ENCODE results near the gene TTLL9. TPM values are rescaled to one million over a fixed set of nuclear protein-coding genes. Genes with fewer than 3 reads are reported as not detected.

Gene TTLL9
- total RNA-seq, 2 donors from 2014 or later: not detected

- ATAC-seq (ENCODE audit: insufficient number of reproducible peaks, low FRiP score, low read depth) (peak; percentile 71), DNase-seq (ENCODE audit: low spot score) (peak; percentile 62)
- no peaks in the 10 kb centered on the region for H3K27me3 ChIP-seq (replicated peaks; ENCODE audit: insufficient read depth)
- TF ChIP-seq, protein P1, sequence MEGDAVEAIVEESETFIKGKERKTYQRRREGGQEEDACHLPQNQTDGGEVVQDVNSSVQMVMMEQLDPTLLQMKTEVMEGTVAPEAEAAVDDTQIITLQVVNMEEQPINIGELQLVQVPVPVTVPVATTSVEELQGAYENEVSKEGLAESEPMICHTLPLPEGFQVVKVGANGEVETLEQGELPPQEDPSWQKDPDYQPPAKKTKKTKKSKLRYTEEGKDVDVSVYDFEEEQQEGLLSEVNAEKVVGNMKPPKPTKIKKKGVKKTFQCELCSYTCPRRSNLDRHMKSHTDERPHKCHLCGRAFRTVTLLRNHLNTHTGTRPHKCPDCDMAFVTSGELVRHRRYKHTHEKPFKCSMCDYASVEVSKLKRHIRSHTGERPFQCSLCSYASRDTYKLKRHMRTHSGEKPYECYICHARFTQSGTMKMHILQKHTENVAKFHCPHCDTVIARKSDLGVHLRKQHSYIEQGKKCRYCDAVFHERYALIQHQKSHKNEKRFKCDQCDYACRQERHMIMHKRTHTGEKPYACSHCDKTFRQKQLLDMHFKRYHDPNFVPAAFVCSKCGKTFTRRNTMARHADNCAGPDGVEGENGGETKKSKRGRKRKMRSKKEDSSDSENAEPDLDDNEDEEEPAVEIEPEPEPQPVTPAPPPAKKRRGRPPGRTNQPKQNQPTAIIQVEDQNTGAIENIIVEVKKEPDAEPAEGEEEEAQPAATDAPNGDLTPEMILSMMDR (IDR thresholded peaks at IDR 0.05): no peak
- H3K4me3 ChIP-seq: peak within 1 kb of the TSS; percentile 77
- no peaks in the 10 kb centered on the region for H3K9me3 ChIP-seq
- H3K4me1 ChIP-seq (ENCODE audit: control insufficient read depth in 1 of 2, low read depth in 2 of 2): peaks cover 22 to 56% of the 10 kb centered on the region in 2 donors
- no peaks in the 10 kb centered on the region for H3K36me3 ChIP-seq
- H3K27ac ChIP-seq: peak within 1 kb of the TSS; percentile 92 to 99
Measured at GRCh38 chr20:31845300-31845863, 25.1 kb upstream of the TTLL9 start, which contains the start of gene FOXS1. Gene FOXS1, minus strand, starts transcription at chr20:31845604. Its CDS starts 62 bp downstream, at chr20:31845542.

DNA sequence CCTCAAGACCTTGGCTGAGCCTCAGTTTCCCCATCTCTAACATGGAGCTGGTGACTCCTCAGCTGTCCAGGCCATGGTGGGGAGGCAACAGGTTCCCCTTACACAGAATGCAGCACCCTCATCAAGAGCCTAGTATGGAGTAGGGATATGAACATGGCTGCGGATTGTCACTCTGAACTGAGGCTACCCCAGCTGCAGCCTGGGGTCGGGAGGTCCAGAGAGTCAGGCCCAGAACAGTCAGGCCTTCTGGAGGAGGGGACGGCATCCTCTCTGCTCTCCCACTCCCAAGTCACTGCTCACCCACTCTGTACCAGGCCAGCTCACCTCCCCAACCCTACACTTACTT, 23.7 kb upstream of the TTLL9 start:
- H3K36me3 ChIP-seq: no peaks in the 10 kb centered on the region
- H3K27me3 ChIP-seq (replicated peaks; ENCODE audit: insufficient read depth): no peaks in the 10 kb centered on the region
- H3K27ac ChIP-seq: no peak overlapping the region
- TF ChIP-seq, protein P1 (IDR thresholded peaks at IDR 0.05): no peak
- H3K9me3 ChIP-seq: no peaks in the 10 kb centered on the region
- peaks cover 14 to 42% of the 10 kb centered on the region in 2 donors for H3K4me1 ChIP-seq (ENCODE audit: control insufficient read depth in 1 of 2, low read depth in 2 of 2)
- no peak for DNase-seq (ENCODE audit: low spot score)
- H3K4me3 ChIP-seq: no peak overlapping the region
- ATAC-seq (ENCODE audit: insufficient number of reproducible peaks, low FRiP score, low read depth): no peak

DNA sequence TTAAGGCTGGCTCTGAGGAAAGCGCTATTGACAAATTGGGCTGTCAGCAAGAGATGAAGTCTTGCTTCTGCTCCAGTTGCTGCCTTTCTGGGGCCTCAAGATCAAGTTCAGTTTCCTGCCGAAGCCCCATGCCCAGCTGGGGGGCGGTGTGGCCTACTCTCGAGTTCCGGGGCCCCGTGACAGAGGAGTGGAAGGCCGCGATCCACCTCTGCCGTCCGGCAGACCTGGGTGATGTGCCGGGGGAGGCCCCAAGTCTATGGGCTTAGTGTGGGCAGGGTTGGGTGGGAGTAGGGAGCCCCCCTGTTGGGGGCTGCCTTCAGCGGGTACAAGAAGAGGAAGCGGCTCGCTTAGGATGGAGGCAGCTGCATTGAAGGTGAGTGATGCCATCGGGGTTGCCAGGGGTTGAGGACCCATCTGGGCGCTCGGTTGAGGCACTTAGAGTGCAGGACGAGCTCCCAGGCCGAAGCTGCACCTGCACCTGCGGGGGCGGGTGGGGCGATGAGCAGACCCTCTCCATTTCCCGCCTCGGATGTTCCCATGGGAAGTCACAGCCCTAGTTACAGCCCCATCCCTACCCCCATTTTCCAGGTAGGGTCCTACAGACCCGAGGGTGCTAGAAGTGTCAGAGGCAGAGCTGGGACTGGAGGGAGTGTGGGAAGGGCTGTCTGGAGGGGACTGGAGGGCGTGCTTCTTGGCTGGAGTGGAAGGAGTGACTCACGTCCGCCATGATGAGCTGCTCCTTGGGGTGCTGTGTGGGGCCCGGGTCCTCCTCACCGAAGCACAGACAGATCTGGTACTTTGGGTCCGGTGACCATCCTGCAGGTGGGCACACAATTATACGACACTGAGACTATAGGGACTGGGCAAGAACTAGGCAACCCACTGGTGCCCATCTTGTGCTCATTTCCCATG, 22.1 kb upstream of the TTLL9 start:
- ATAC-seq (ENCODE audit: insufficient number of reproducible peaks, low FRiP score, low read depth) (no peak), DNase-seq (ENCODE audit: low spot score) (no peak)
- Histone ChIP-seq H3K4me1 (ENCODE audit: control insufficient read depth in 1 of 2, low read depth in 2 of 2) (peaks cover 5 to 26% of the 10 kb centered on the region in 2 donors), H3K27me3 (replicated peaks; ENCODE audit: insufficient read depth) (no peaks in the 10 kb centered on the region), H3K27ac (no peak overlapping the region), H3K4me3 (no peak overlapping the region), H3K9me3 (no peaks in the 10 kb centered on the region), H3K36me3 (no peaks in the 10 kb centered on the region)
- TF ChIP-seq, protein P1 (IDR thresholded peaks at IDR 0.05): no peak

GRCh38 chr20:31849306-31849930, 21.0 kb upstream of the TTLL9 start:
- no peaks in the 10 kb centered on the region for H3K27me3 ChIP-seq (replicated peaks; ENCODE audit: insufficient read depth)
- H3K4me3 ChIP-seq: no peak overlapping the region
- TF ChIP-seq, protein P1 (IDR thresholded peaks at IDR 0.05): no peak
- peaks cover 0 to 15% of the 10 kb centered on the region in 2 donors for H3K4me1 ChIP-seq (ENCODE audit: control insufficient read depth in 1 of 2, low read depth in 2 of 2)
- ATAC-seq (ENCODE audit: insufficient number of reproducible peaks, low FRiP score, low read depth) (no peak), DNase-seq (ENCODE audit: low spot score) (no peak)
- H3K9me3 ChIP-seq: no peaks in the 10 kb centered on the region
- H3K27ac ChIP-seq: no peak overlapping the region
- no peaks in the 10 kb centered on the region for H3K36me3 ChIP-seq

Measured in thoracic aorta (tissue), 2 donors.